ENCODE data around the gene ASIC2. TPM values are rescaled to one million over a fixed set of nuclear protein-coding genes. Genes with fewer than 3 reads are reported as not detected.

Gene ASIC2
- total and polyA plus RNA-seq, 9 of the 15 experiments (the other 6 are each of a cell fraction or from before 2014, with no cell fraction given), result not detected

- Histone ChIP-seq H2AFZ (ENCODE audit: low read depth, low read length) (no peak overlapping the region), H3K79me2 (ENCODE audit: control insufficient read depth, insufficient read depth, low read length) (no peaks in the 10 kb centered on the region), H3K27ac (ENCODE audit: extremely low read depth, low read depth, low read length) (no peak overlapping the region), H3K9me1 (ENCODE audit: control insufficient read depth, insufficient read depth, low read length) (no peaks in the 10 kb centered on the region), H3K4me2 (ENCODE audit: insufficient read depth, low read length) (no peak overlapping the region), H3K4me3 (no peak overlapping the region), H3K9ac (ENCODE audit: insufficient read depth in 1 of 2, low read depth in 2 of 2, low read length in 2 of 2) (no peak overlapping the region), H3K4me1 (replicated peaks in 1 of 2; ENCODE audit: control insufficient read depth in 2 of 2, insufficient read depth in 2 of 2, low read length in 2 of 2) (no peaks in the 10 kb centered on the region), H4K20me1 (replicated peaks; ENCODE audit: control insufficient read depth, insufficient read depth, low read length) (no peaks in the 10 kb centered on the region), H3K36me3 (ENCODE audit: control insufficient read depth, insufficient read depth, low read length) (no peaks in the 10 kb centered on the region), H3K9me3 (replicated peaks; ENCODE audit: control insufficient read depth, insufficient read depth, low read depth, low read length) (no peaks in the 10 kb centered on the region), H3K27me3 (ENCODE audit: control insufficient read depth in 2 of 2, insufficient read depth in 2 of 2, low read length in 2 of 2) (no peaks in the 10 kb centered on the region)
- POLR2A ChIA-PET, result interaction anchor here (0.7 kb wide), 1 partner anchor 620 kb away, joined by 4 read pairs; the partner anchor contains the start of gene CDK5R1
- intact Hi-C loops (cut with micrococcal nuclease), result no loop called here
- FAIRE-seq (no peak), ATAC-seq (no peak), DNase-seq (ENCODE audit: extremely low read depth in 1 of 4, low spot score in 3 of 4) (no peak)
- no TSS peak for BruUV-seq (replicated peaks)
- WGBS (ENCODE audit: insufficient coverage, low coverage, missing lambda C conversion rate), result 3% methylated on average over 6 of the region's 6 CpGs
- in situ Hi-C loops (cut with MboI), result no loop called here
- CTCF ChIA-PET (ENCODE audit: low intra/inter-chr PET ratio), result no interaction called here
- TF ChIP-seq PATZ1 (CRISPR knock-in tag; IDR thresholded peaks at IDR 0.05; ENCODE audit: borderline replicate concordance) (no peak), HIVEP1 (CRISPR knock-in tag; IDR thresholded peaks at IDR 0.05) (no peak), ZNF316 (IDR thresholded peaks at IDR 0.05) (no peak), CBFA2T2 (conservative IDR thresholded peaks at IDR 0.05) (no peak), CAMTA2 (CRISPR knock-in tag; conservative IDR thresholded peaks at IDR 0.05) (no peak), RAD21 (CRISPR knock-in tag; conservative IDR thresholded peaks at IDR 0.05 in 1 of 2, IDR thresholded peaks at IDR 0.05 in 1 of 2) (no peak), SNIP1 (IDR thresholded peaks at IDR 0.05; ENCODE audit: low read depth) (no peak), NFATC3 (IDR thresholded peaks at IDR 0.05) (no peak)
Observed at GRCh38 chr17:33106525-33107165, 186.4 kb downstream of the ASIC2 start.
